ENCODE results near the gene E2F6. TPM values are rescaled to one million over a fixed set of nuclear protein-coding genes. Genes with fewer than 3 reads are reported as not detected.

The E2F6 gene
- total and polyA plus RNA-seq, 10 of the 15 experiments (the other 5 are each of a cell fraction or from before 2014, with no cell fraction given), result 4.2 to 15.5 (median 11.3) TPM

DNA sequence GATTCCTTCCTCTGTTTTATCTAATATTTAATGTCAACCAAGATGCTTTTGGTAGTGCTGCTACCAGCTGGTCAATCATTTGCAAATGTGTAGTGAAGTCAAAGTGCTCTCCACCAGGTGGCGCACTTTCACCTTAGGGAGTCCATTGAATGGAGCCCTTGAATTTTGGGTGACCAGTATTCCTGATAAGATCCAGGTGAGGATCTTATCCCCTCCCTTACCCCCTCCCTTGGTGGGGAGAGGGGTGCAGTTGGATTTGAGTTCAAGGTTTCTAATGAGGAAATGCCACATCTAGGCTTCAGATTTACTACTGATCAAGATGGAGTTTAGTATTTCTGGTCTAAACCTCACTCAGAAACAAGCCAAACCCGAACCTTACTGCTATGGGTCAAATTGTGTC, 12.0 kb upstream of the E2F6 start:
- FAIRE-seq, result peak; percentile 91
- 3% methylated on average over 2 of the region's 2 CpGs for WGBS (ENCODE audit: insufficient coverage, insufficient replicate concordance, low lambda C conversion rate, missing lambda C conversion rate)
- in situ Hi-C loops (cut with MboI) (loop anchor here (5.0 kb wide), 1 partner anchor 104 kb away; no protein-coding TSS in a partner anchor), intact Hi-C loops (cut with micrococcal nuclease; ENCODE audit: unreplicated experiment) (loop anchor here (1.0 to 5.0 kb wide), 3 partner anchors 106 to 346 kb away; a partner anchor contains a TSS)
- Histone ChIP-seq H2AFZ (ENCODE audit: control insufficient read depth, low read depth, low read length) (no peak overlapping the region), H3K9ac (ENCODE audit: control insufficient read depth, insufficient read depth, low read length) (no peak overlapping the region), H4K20me1 (ENCODE audit: control insufficient read depth, insufficient read depth) (no peaks in the 10 kb centered on the region), H3K4me3 (no peak overlapping the region), H3K27me3 (replicated peaks in 1 of 2; ENCODE audit: control insufficient read depth in 2 of 2, insufficient read depth in 2 of 2, low read length in 1 of 2) (peaks cover 5 to 6% of the 10 kb centered on the region in 2 experiments; a peak in 3 of 4 replicates), H3K79me2 (ENCODE audit: control insufficient read depth, insufficient read depth, low read length) (no peaks in the 10 kb centered on the region), H3K4me2 (ENCODE audit: control insufficient read depth, insufficient read depth) (no peak overlapping the region), H3K27ac (ENCODE audit: control insufficient read depth, insufficient read depth) (no peak overlapping the region), H3K9me3 (replicated peaks; ENCODE audit: control insufficient read depth, insufficient read depth, low read length) (no peaks in the 10 kb centered on the region), H3K36me3 (ENCODE audit: control insufficient read depth in 2 of 2, insufficient read depth in 2 of 2, low read length in 1 of 2) (no peaks in the 10 kb centered on the region), H3K4me1 (ENCODE audit: control insufficient read depth, insufficient read depth, low read length) (no peaks in the 10 kb centered on the region)
- peak; percentile 88 for ATAC-seq
- POLR2A ChIA-PET, result interaction anchor here (0.6 kb wide), 1 partner anchor 104 kb away, joined by 3 read pairs; no protein-coding TSS in a partner anchor
- BruUV-seq (replicated peaks), result no TSS peak
- TF ChIP-seq TBL1XR1 (IDR thresholded peaks at IDR 0.05; ENCODE audit: low read depth, low read length) (0 out of 2 replicates have a peak, but pooled peaks have one; percentile 19), YY1 (IDR thresholded peaks at IDR 0.05; ENCODE audit: low read depth, low read length) (peak; percentile 89), SMC3 (IDR thresholded peaks at IDR 0.05; ENCODE audit: borderline replicate concordance, low read length) (peak; percentile 98), EZH2 (IDR thresholded peaks at IDR 0.05; ENCODE audit: borderline replicate concordance, control insufficient read depth, low read depth, low read length) (no peak), RB1 (IDR thresholded peaks at IDR 0.05; ENCODE audit: borderline replicate concordance) (0 out of 2 replicates have a peak, but pooled peaks have one; percentile 12), RAD21 (IDR thresholded peaks at IDR 0.05; ENCODE audit: insufficient read depth, low read depth, low read length) (peak; percentile 89), SREBF1 (IDR thresholded peaks at IDR 0.05; ENCODE audit: low read length) (0 out of 2 replicates have a peak, but pooled peaks have one; percentile 24)
- TF ChIP-seq, protein P1, sequence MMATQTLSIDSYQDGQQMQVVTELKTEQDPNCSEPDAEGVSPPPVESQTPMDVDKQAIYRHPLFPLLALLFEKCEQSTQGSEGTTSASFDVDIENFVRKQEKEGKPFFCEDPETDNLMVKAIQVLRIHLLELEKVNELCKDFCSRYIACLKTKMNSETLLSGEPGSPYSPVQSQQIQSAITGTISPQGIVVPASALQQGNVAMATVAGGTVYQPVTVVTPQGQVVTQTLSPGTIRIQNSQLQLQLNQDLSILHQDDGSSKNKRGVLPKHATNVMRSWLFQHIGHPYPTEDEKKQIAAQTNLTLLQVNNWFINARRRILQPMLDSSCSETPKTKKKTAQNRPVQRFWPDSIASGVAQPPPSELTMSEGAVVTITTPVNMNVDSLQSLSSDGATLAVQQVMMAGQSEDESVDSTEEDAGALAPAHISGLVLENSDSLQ (IDR thresholded peaks at IDR 0.05), result 0 out of 2 replicates have a peak, but pooled peaks have one; percentile 20
- TF ChIP-seq, protein P2, sequence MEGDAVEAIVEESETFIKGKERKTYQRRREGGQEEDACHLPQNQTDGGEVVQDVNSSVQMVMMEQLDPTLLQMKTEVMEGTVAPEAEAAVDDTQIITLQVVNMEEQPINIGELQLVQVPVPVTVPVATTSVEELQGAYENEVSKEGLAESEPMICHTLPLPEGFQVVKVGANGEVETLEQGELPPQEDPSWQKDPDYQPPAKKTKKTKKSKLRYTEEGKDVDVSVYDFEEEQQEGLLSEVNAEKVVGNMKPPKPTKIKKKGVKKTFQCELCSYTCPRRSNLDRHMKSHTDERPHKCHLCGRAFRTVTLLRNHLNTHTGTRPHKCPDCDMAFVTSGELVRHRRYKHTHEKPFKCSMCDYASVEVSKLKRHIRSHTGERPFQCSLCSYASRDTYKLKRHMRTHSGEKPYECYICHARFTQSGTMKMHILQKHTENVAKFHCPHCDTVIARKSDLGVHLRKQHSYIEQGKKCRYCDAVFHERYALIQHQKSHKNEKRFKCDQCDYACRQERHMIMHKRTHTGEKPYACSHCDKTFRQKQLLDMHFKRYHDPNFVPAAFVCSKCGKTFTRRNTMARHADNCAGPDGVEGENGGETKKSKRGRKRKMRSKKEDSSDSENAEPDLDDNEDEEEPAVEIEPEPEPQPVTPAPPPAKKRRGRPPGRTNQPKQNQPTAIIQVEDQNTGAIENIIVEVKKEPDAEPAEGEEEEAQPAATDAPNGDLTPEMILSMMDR (IDR thresholded peaks at IDR 0.05 in 2 of 3, conservative IDR thresholded peaks at IDR 0.05 in 1 of 3; ENCODE audit: control insufficient read depth in 2 of 3, extremely low read depth in 1 of 3, insufficient read depth in 1 of 3, low read depth in 3 of 3, low read length in 3 of 3), result peak; percentile 67 to 83 (median 75)
- TF ChIP-seq, protein P3, sequence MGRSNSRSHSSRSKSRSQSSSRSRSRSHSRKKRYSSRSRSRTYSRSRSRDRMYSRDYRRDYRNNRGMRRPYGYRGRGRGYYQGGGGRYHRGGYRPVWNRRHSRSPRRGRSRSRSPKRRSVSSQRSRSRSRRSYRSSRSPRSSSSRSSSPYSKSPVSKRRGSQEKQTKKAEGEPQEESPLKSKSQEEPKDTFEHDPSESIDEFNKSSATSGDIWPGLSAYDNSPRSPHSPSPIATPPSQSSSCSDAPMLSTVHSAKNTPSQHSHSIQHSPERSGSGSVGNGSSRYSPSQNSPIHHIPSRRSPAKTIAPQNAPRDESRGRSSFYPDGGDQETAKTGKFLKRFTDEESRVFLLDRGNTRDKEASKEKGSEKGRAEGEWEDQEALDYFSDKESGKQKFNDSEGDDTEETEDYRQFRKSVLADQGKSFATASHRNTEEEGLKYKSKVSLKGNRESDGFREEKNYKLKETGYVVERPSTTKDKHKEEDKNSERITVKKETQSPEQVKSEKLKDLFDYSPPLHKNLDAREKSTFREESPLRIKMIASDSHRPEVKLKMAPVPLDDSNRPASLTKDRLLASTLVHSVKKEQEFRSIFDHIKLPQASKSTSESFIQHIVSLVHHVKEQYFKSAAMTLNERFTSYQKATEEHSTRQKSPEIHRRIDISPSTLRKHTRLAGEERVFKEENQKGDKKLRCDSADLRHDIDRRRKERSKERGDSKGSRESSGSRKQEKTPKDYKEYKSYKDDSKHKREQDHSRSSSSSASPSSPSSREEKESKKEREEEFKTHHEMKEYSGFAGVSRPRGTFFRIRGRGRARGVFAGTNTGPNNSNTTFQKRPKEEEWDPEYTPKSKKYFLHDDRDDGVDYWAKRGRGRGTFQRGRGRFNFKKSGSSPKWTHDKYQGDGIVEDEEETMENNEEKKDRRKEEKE (IDR thresholded peaks at IDR 0.05), result no peak
- no peak for DNase-seq (ENCODE audit: low read depth, low spot score)
- SMC1A ChIA-PET (ENCODE audit: uncharacterized antibody, unreplicated experiment), result interaction anchor here (0.5 to 4.6 kb wide), 9 partner anchors 8 to 346 kb away, joined by 3 to 44 read pairs (median 4); no protein-coding TSS in a partner anchor
- CTCF ChIA-PET, result interaction anchor here (0.6 to 6.0 kb wide), 26 partner anchors 8 to 1529 kb away, joined by 3 to 206 read pairs (median 3); partner anchors contain the start of gene E2F6
- RAD21 ChIA-PET (ENCODE audit: unreplicated experiment), result interaction anchor here (0.6 to 3.7 kb wide), 5 partner anchors 13 to 346 kb away, joined by 3 to 55 read pairs (median 4); a partner anchor contains a TSS
